Subcutaneous adipose tissue (tissue), 4 donors: Measurements from ENCODE around the gene OCA2. TPM values are rescaled to one million over a fixed set of nuclear protein-coding genes. Genes with fewer than 3 reads are reported as not detected.

Experiments
- total RNA-seq, 4 donors: library from RNA; depleted of rRNA; stranded (reverse); fragments of >200 nt; gene quantifications; one replicate each; pipeline ENCODE4 v1.1.0, GENCODE V29; 2016
- TF ChIP-seq, protein P1 (sequence below): fragments of 450-650 bp; IDR thresholded peaks from one replicate; pipeline ENCODE4 v1.5.1; 2016; ENCODE audit warnings: low read depth, mild to moderate bottlenecking, control low read depth, antibody characterized with exemption, moderate library complexity

Gene OCA2
- total RNA-seq, 4 donors from 2014 or later = 1.1 TPM; not detected in 3

DNA sequence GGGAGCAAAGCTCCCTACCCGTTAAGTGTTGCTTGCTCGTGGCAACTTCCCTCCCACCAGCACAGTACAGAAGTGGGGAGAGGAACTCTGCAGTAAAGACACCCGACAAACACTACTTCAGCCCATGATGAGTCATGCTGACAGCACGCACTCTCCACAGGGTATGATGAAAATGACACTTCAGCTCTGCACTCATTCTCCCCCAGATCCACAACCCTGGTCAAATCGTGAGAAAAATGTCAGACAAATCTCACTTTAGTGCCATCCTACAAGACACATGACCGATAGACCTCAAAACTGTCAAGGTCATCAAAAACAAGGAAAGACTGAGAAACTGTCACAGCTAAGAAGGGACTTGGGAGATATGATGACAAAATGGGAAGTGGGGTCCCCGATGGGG is 278.9 kb downstream of the OCA2 start:
- TF ChIP-seq, protein P1, sequence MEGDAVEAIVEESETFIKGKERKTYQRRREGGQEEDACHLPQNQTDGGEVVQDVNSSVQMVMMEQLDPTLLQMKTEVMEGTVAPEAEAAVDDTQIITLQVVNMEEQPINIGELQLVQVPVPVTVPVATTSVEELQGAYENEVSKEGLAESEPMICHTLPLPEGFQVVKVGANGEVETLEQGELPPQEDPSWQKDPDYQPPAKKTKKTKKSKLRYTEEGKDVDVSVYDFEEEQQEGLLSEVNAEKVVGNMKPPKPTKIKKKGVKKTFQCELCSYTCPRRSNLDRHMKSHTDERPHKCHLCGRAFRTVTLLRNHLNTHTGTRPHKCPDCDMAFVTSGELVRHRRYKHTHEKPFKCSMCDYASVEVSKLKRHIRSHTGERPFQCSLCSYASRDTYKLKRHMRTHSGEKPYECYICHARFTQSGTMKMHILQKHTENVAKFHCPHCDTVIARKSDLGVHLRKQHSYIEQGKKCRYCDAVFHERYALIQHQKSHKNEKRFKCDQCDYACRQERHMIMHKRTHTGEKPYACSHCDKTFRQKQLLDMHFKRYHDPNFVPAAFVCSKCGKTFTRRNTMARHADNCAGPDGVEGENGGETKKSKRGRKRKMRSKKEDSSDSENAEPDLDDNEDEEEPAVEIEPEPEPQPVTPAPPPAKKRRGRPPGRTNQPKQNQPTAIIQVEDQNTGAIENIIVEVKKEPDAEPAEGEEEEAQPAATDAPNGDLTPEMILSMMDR = no peak

DNA sequence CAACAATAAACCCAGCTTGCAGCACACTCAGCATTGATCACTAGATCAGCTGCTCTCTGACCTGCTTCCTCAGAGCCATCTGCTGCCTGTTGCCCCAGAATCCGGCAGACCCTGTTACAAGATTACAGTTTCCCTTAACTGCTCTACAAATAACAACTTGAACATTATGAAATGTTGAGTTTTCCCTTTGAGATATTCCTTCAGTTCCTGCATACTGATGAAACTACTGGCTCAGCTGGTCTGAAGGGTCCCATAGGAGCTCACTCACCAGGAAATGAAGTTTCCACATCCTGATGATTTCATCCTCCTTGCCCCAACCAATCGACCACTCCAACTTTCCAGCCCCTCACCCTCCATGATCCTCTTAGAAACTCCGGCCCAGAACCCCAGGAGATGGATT is 281.9 kb downstream of the OCA2 start:
- TF ChIP-seq, protein P1 = no peak

DNA sequence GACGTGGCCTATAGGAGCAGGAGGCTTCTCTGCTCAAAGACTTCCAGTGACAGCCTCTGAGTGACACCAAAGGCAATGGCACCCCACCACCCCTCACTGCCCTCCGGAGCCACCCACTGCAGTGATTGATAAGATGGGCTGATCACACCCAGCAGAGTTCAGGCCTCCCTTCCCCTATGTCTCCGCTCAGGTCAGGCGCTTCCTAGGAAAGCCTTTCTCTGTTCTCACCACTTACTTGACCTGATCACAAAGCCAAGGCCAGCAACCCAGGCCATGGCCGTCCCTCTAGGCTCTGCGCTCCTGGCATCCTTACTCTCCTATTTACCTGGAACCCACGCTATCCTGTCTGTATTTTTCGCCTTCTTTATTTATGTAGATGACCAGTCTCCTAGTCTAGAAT is 282.3 kb downstream of the OCA2 start:
- TF ChIP-seq, protein P1 = no peak

DNA sequence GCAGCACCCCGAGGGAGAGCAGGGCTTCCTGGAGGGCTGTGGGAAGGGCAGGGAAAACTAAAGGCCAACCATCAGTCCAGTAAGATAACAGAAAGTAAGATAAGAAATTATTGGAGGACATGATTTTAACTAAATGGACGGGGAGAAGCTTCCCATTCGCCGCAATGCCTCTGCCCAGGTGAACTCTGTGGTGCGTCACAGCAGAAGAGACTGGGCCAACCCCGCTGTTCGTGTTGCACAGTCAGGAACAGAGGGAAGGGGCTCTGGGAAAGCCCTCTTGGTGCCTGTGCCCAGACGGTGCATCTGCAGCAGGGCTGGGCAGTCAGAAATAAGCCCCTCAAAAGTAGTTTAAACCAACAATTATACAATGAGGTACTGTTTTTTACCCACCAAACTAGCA is 284.1 kb downstream of the OCA2 start:
- TF ChIP-seq, protein P1 = no peak

DNA sequence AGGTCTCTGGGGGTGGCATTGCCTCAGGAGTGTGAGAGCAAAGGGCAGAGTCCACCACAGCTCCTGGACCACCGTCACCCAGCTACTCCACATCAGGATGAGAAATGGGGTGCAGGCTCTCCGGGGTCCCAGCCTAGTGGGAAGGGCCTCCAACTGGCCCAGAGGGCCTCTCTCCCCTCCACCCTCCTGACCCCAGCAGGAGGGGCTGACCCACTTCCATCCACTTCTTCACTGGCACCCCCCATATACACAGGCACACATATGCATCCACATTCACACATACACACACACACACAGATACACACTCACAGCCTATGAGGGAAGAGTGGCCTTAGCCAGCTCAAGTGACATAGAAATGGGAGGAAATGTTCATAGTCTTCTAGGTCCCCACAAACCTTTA is 286.0 kb downstream of the OCA2 start:
- TF ChIP-seq, protein P1 = no peak

DNA sequence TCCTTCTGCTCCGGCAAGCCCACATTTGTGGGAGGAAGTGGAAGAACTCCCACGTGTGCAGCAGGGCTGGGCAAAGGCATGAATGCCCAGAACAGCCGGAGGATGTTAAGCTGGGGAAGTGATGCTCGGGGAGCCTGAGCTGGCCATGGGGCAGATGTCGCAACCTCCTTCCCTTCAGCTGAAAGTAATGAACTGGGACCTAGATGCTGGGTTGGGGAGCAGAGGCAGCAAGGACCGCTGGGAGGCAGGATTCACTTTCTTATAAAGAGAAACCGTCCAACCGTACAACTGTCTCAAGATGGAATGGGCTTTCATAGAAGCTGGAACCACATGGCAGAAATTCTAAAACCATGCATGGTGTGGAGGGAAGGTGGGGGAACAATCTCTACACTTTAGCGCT is 290.9 kb downstream of the OCA2 start:
- TF ChIP-seq, protein P1 = no peak

DNA sequence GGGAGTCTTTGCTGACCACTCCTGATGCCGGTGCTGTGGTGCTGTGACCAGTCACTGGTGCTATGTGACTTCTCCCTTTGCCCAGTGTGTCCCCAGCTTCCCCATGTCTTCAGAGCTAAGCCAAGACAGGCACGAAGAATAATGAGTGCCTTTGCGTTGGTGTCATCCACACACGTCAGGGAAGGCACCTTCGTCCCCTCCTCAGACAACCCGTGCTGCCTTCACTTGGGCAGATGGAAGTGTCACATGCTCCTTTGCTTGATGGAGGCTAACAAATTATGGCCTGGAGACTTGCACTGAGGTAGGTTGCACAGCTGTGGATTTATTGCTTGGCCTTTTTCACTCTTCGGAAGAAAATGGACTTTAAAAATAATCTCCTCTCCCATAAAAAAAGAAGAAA is 291.8 kb downstream of the OCA2 start:
- TF ChIP-seq, protein P1 = no peak

DNA sequence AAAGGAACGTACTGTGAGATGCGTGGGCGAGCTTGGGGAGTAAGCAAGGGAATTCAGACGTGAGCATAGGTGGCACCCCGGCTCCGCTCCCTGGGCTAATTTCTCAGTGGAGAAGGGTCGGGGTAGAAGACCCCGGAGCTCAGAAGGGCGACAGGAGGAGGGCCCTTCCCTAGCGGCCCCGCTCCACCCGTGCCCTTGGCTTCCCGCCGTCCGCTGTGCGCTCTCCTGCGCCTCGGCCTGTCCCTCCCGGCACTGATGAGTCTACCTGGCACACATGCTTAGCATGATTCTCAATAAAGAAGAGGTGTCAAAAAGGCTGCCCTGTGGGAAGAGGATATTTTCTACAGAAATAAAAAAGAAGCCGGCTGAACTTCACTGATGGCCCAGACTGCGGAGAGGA is 292.7 kb downstream of the OCA2 start:
- TF ChIP-seq, protein P1 = no peak
